Coronary artery (tissue), 2 donors: ENCODE results near the gene MRPL43.

ENCODE experiments used
- DNase-seq: peaks from one replicate; pipeline ENCODE4 v3.0.0-alpha.2; 2017; ENCODE audit warnings: low spot score
- H3K27ac ChIP-seq, 2 donors: fragments of 200-600 bp; sonication (generic); one replicate each; pipeline ENCODE4 v1.5.1; 2016 to 2019
- H3K4me3 ChIP-seq: fragments of 200-600 bp; sonication (generic); 2 replicates; pipeline ENCODE4 v1.5.1; 2016; ENCODE audit warnings: mild to moderate bottlenecking, moderate library complexity
- TF ChIP-seq, protein P1 (sequence below): fragments of 200-600 bp; sonication (generic); IDR thresholded peaks from one replicate; pipeline ENCODE4 v1.5.1; 2019; ENCODE audit warnings: antibody characterized with exemption

The MRPL43 gene

DNA sequence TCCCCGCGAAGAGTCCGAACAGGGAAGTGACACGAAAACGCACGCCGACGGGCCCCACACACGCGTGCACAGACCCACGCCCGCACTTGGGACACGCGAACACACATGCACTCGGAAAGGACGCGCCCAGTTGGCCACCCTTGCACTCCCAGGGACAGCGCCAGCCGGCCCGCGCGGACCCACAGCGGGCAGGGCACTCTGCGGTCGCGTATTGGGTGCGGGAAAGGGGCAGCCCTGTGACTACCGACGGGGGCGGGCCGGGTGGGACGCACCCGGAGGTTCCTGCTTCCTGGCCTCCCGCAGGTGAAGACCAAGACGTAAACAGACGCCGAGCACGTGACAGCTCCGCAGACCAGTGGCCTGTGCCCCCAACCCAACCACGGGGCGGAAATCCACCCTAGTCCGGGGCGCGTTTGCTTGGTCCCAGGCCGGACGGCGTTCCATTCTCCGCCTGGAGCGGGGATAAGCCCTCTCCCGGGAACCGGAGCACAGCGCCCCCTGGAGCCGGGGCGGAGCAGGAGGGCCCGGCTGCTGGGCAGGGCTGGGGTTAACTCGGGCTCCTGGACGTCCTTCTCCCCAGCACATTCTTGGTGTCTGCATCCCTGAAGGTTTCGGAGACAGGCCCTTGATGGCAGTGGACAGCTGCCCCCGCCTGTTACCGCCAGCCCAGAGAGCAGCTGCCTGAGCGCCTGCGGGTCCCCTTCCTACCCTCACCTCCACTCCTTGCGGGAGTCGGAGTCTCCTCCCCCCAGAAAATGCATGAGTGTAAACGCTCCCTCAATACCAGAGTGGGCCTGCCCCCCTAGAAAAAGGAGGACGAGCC, 10.3 kb upstream of the MRPL43 start:
- peak; percentile 92 for DNase-seq
- Histone ChIP-seq H3K27ac (peak overlapping the region; percentile 99 to 100), H3K4me3 (peak overlapping the region; percentile 85)
- TF ChIP-seq, protein P1, sequence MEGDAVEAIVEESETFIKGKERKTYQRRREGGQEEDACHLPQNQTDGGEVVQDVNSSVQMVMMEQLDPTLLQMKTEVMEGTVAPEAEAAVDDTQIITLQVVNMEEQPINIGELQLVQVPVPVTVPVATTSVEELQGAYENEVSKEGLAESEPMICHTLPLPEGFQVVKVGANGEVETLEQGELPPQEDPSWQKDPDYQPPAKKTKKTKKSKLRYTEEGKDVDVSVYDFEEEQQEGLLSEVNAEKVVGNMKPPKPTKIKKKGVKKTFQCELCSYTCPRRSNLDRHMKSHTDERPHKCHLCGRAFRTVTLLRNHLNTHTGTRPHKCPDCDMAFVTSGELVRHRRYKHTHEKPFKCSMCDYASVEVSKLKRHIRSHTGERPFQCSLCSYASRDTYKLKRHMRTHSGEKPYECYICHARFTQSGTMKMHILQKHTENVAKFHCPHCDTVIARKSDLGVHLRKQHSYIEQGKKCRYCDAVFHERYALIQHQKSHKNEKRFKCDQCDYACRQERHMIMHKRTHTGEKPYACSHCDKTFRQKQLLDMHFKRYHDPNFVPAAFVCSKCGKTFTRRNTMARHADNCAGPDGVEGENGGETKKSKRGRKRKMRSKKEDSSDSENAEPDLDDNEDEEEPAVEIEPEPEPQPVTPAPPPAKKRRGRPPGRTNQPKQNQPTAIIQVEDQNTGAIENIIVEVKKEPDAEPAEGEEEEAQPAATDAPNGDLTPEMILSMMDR, result peak; percentile 79

DNA sequence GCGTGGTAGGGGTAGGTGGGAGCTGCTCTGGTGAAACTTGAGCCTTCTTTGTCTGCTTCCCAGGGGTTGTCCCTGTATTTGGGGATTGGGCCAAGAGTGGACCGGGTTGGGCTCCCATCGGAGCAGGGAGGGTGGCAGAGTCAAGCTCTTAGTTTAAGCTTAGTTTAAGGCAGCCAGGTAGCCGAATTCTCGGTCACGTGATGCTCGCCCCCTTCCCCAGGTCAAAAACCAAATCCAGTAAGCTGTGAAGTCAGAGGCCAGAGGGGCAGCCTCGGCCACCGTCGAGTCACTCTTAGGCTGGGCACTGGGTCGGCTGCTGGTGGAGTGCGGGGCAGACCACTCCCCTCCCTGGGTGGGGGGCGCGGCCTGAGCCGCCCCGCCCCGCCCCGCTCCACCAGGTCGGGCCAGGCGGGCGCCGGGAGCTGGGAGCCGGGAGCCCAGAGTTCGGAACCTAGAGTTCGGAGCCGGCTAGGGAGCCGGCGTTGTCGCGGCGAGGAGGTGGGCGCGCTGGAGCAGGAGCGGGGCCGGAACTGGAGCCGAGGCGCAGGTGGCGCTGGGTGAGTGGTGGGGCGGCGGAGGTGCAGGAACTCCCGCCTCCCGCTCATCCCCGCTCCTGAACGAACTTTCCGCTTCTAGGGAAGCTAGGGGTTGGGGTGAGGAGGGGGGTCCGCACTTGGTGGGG, 9.5 kb upstream of the MRPL43 start:
- Histone ChIP-seq H3K27ac (peak overlapping the region; percentile 99 to 100), H3K4me3 (peak overlapping the region; percentile 85)
- DNase-seq, result no peak
- TF ChIP-seq, protein P1, result no peak

DNA sequence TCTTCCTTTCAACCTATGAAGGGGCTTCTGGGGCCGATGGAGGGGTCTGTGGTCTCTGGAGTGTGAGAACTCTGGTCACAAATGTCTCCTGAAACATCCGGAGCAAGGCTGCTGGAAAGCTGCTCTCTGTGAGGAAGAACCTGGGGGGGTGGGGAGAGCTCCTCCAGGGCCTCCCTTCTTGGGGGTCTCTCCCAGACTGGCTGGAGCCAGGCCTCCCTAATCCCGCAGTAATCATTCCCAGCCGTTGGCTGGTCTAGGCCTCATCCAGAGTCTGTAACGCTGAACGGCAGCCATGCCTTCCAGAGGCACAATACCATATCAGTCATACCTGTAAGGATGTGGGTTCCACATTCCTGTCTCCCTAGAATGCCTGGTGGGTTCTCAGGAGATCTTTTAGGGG, 7.9 kb upstream of the MRPL43 start:
- TF ChIP-seq, protein P1, result no peak
- Histone ChIP-seq H3K4me3 (no peak overlapping the region), H3K27ac (no peak overlapping the region)
- no peak for DNase-seq

DNA sequence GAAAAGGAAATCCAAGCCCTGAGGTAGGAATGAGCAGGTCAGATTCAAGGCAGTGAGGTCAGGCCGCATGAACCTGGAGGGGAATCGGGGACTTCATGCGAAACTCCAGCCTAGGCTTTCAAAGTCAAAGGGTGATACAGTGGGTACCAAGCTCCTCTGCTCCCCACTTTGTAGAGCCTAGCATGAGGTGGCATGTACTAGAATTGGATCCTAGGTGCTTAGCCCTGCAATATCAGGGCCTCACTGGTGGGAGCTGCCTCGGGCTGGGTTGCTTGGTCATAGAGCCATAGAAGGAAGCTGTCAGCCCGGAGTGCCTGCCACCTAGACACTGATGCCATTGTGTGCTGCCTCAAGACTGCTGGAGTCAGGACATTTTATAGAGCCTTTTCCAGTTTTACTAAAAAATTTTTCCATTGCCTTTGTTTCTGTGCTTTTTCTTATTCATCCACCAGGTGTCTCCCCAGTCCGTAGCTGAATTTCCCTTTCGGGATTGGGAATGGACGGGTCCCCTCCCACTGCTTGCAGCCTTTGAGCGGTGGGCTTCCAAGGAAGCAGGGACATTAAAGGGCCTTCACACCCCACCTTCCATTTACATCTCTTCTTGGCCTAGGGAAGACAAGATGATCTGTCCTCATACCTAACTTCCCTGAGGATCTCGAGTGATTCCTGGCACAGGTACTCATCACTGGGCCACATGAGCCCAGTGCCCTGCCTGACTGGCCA, 6.8 kb upstream of the MRPL43 start:
- TF ChIP-seq, protein P1, result peak; percentile 68
- Histone ChIP-seq H3K27ac (no peak overlapping the region), H3K4me3 (no peak overlapping the region)
- no peak for DNase-seq

DNA sequence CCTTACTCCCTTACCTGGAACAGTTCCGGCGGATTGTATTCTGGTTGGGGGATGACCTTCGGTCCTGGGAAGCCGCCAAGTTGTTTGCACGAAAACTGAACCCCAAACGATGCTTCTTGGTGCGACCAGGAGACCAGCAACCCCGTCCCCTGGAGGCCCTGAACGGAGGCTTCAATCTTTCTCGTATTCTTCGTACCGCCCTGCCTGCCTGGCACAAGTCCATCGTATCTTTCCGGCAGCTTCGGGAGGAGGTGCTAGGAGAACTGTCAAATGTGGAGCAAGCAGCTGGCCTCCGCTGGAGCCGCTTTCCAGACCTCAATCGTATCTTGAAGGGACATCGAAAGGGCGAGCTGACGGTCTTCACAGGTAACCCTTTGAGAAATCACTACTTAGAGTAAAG, 1.8 kb upstream of the MRPL43 start:
- DNase-seq, result no peak
- no peak overlapping the region for H3K4me3 ChIP-seq
- no peak overlapping the region for H3K27ac ChIP-seq
- TF ChIP-seq, protein P1, result no peak

DNA sequence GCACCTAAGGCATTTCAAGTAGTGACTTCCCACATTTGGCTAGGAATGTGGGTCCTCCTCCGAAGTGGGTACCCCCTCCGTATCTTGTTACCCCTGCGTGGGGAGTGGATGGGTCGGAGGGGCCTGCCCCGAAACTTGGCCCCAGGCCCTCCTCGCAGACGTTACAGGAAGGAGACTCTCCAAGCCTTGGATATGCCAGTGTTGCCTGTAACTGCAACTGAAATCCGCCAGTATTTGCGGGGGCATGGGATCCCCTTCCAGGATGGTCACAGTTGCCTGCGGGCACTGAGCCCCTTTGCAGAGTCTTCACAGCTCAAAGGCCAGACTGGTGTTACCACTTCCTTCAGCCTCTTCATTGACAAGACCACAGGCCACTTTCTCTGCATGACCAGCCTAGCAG, 869 bp upstream of the MRPL43 start:
- peak overlapping the region; percentile 98 for H3K4me3 ChIP-seq
- TF ChIP-seq, protein P1, result no peak
- no peak for DNase-seq
- H3K27ac ChIP-seq, result no peak overlapping the region
